ENCODE data around the gene TIPARP.

The TIPARP gene

GRCh38 chr3:156710429-156710828 lies 36.0 kb downstream of the TIPARP start:
- peaks cover 0 to 36% of the 10 kb centered on the region in 2 experiments for H3K36me3 ChIP-seq (ENCODE audit: control insufficient read depth in 2 of 2, insufficient read depth in 1 of 2, low read length in 2 of 2)
- POLR2A ChIA-PET: no interaction called here

More at GRCh38 chr3:156710429-156710828, 36.0 kb downstream of the TIPARP start:
- Histone ChIP-seq H3K27ac (ENCODE audit: extremely low read depth, low read depth, low read length) (no peak overlapping the region), H3K4me3 (ENCODE audit: low read depth, low read length) (no peak overlapping the region), H3K4me1 (ENCODE audit: control insufficient read depth, insufficient read depth, low read length) (no peaks in the 10 kb centered on the region), H3K9me3 (ENCODE audit: control insufficient read depth, insufficient read depth, low read depth, low read length) (no peaks in the 10 kb centered on the region)
- CTCF ChIA-PET: no interaction called here
- TF ChIP-seq HOXD13 (CRISPR knock-in tag; IDR thresholded peaks at IDR 0.05; ENCODE audit: borderline replicate concordance) (no peak), ZNF157 (tag by site-specific recombination; IDR thresholded peaks at IDR 0.05) (no peak), SETDB1 (IDR thresholded peaks at IDR 0.05; ENCODE audit: insufficient read length, low read length) (no peak), GLI4 (tag by site-specific recombination; IDR thresholded peaks at IDR 0.05) (no peak), ZFP41 (tag by site-specific recombination; IDR thresholded peaks at IDR 0.05; ENCODE audit: borderline replicate concordance) (no peak), IKZF3 (tag by site-specific recombination; IDR thresholded peaks at IDR 0.05) (no peak), PRDM2 (tag by site-specific recombination; IDR thresholded peaks at IDR 0.05; ENCODE audit: borderline replicate concordance) (no peak), ZNF449 (tag by site-specific recombination; IDR thresholded peaks at IDR 0.05) (no peak), ZNF280C (tag by site-specific recombination; IDR thresholded peaks at IDR 0.05) (no peak), ZNF423 (tag by site-specific recombination; IDR thresholded peaks at IDR 0.05) (no peak), HOXC10 (CRISPR knock-in tag; IDR thresholded peaks at IDR 0.05) (no peak), KLF17 (tag by site-specific recombination; IDR thresholded peaks at IDR 0.05) (no peak)

Measured in HEK293 (cell line).